Heart right ventricle (tissue), 16 donors: Measurements from ENCODE around the gene SLC8B1. TPM values are rescaled to one million over a fixed set of nuclear protein-coding genes. Genes with fewer than 3 reads are reported as not detected.

Source experiments
- ATAC-seq, 8 donors: fragments of 200-7000 bp; cut with Tn5 transposase; one replicate each; pipeline ENCODE4 v1.9.1; 2020; ENCODE audit warnings: mild to moderate bottlenecking in 8 of 8, moderate library complexity in 8 of 8, moderate number of reproducible peaks in 1 of 8
- DNase-seq, 2 donors: peaks; one replicate each; pipeline ENCODE4 v3.0.0-alpha.2; 2020
- H3K27ac ChIP-seq, 10 donors: fragments of 200-600 bp; sonication (generic) in 2 of 10; one replicate each; pipeline versions ENCODE4 v1.5.0 to v1.8.0; 2020 to 2022; ENCODE audit warnings: mild to moderate bottlenecking in 3 of 10
- H3K27me3 ChIP-seq, 7 donors: fragments of 200-600 bp; one replicate each; pipeline ENCODE4 v1.8.0; 2021 to 2022; ENCODE audit warnings: mild to moderate bottlenecking in 2 of 7
- H3K36me3 ChIP-seq, 9 donors: fragments of 200-600 bp; sonication (generic) in 1 of 9; one replicate each; pipeline versions ENCODE4 v1.5.0 to v1.8.0; 2020 to 2022; ENCODE audit warnings: mild to moderate bottlenecking in 2 of 9
- H3K4me1 ChIP-seq, 9 donors: fragments of 200-600 bp; sonication (generic) in 1 of 9; one replicate each; pipeline versions ENCODE4 v1.5.0 to v1.8.0; 2020 to 2022; ENCODE audit warnings: mild to moderate bottlenecking in 4 of 9
- H3K4me3 ChIP-seq, 10 donors: fragments of 200-600 bp; sonication (generic) in 2 of 10; one replicate each; pipeline versions ENCODE4 v1.5.0 to v1.8.0; 2020 to 2022; ENCODE audit warnings: mild to moderate bottlenecking in 7 of 10, moderate library complexity in 2 of 10
- H3K9me3 ChIP-seq, 11 donors: fragments of 200-600 bp in 10 of 11; sonication (generic) in 2 of 11; one replicate each; pipeline versions ENCODE4 v1.5.0 to v1.8.0; 2013 to 2022; ENCODE audit warnings: mild to moderate bottlenecking in 2 of 11, control low read depth in 1 of 11, moderate library complexity in 1 of 11
- WGBS, 2 donors: extraction: QIAGEN DNeasy Blood & Tissue Kit; methylation state at CpG; one replicate each; pipeline ENCODE4 v1.1.7; 2013; ENCODE audit warnings: inconsistent platforms in 1 of 2; 5-methylcytosine and 5-hydroxymethylcytosine counted together
- intact Hi-C, 10 donors: fragments of 100-400 bp; cut with DNase I; formaldehyde crosslinking; loops; one replicate each; pipeline versions ENCODE4 v1.11.1 to v1.14.2; 2022
- polyA plus RNA-seq, 2 donors: library from polyadenylated mRNA; stranded (reverse); fragments of 200-250 nt; gene quantifications; one replicate each; pipeline ENCODE4 v1.2.3, GENCODE V29; 2013
- total RNA-seq, 10 donors: library from RNA; stranded (reverse); fragmentation: NEBNext Ultra II Directional in 3 of 10; extraction: Animal tissue kit (Norgen Biotek cat#: 25700) in 3 of 10; gene quantifications; one replicate each; pipeline versions ENCODE4 v1.2.1 to v1.2.4, GENCODE V29; 2021 to 2023
- TF ChIP-seq, protein P1 (sequence below), 9 donors: fragments of 200-600 bp; sonication (generic) in 2 of 9; IDR thresholded peaks; one replicate each; pipeline versions ENCODE4 v1.5.0 to v1.8.0; 2021 to 2022; ENCODE audit warnings: antibody characterized with exemption in 9 of 9, mild to moderate bottlenecking in 5 of 9, moderate library complexity in 1 of 9
- donor health status: Arrhythmogenic right ventricular cardiomyopathy.
- donor health status: ischemic (EF 13 %, LVEDD 7.1; RV severe dilation, severe dysfunction).
- donor health status: healthy with polysubstance abuse.
- donor health status: DM: no; HTN: yes; CAD: no.
- donor health status: DM: no; HTN: no; CAD: no.
- donor health status: ischemic (EF 25% LVEDD 6.9; RV normal size, moderate dysfunction).
- donor health status: ischemic (EF 25% LVEDD 5.7; RV mildly dilated, moderate dysfunction).
- donor health status: healthy.
- donor health status: DM: yes; HTN: yes; CAD: no.
- donor health status: Ischemic cardiomyopathy.
- donor health status: ischemic (EF 35%, LVEDD 5.7; RV mildly dilated, moderate dysfunction).
- donor health status: nonischemic (EF 11% LVEDD 7.7; RV severe dilation, severe dysfunction).
- donor health status: DM: yes; HTN: yes; CAD: no.
- donor health status: PGD.
- donor health status: ischemic (EF 29% LVEDD 5.4; RV normal size, mild dysfunction).
- donor health status: nonischemic (EF 23%, LVEDD 6.1; RV moderate dilation, normal function).

The SLC8B1 gene
- total and polyA plus RNA-seq, 12 donors, result 7.2 to 16.9 (median 11.9) TPM

DNA sequence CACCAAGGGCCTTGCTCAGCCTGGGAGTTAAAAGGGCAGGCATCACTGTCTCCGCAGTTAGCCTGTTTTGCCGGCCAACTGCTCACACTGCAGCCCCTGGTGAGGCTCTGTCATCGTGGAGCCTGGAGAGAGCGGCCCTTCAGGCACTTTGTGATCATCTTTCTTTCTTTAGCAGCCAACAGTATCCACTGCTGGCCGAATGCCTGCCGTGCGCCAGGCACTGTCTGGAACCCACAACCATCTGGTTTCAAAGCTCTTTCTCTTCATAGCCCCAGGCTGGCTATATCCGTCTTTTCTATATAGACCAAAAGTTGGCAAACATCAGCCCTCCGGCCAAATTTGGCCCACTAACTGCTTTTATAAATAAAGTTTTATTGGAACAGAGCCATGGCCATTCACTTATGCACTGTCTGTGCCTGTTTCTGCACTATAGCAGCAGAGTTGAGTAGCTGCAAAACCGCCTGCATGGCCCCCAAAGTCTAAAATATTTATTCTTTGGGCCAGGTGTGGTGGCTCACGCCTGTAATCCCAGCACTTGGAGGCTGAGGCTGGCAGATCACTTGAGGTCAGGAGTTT, 29.5 kb downstream of the SLC8B1 start:
- no peaks in the 10 kb centered on the region for H3K9me3 ChIP-seq
- intact Hi-C loops, result no loop called here
- WGBS, 2 donors, result 94 to 96% methylated on average over 11 of the region's 11 CpGs
- peaks cover 0 to 1% (median 0%) of the 10 kb centered on the region in 9 donors for H3K4me1 ChIP-seq
- no peak overlapping the region for H3K27ac ChIP-seq
- peaks cover 0 to 97% (median 25%) of the 10 kb centered on the region in 9 donors for H3K36me3 ChIP-seq
- no peak overlapping the region for H3K4me3 ChIP-seq
- ATAC-seq, result no peak
- no peak for DNase-seq
- TF ChIP-seq, protein P1, sequence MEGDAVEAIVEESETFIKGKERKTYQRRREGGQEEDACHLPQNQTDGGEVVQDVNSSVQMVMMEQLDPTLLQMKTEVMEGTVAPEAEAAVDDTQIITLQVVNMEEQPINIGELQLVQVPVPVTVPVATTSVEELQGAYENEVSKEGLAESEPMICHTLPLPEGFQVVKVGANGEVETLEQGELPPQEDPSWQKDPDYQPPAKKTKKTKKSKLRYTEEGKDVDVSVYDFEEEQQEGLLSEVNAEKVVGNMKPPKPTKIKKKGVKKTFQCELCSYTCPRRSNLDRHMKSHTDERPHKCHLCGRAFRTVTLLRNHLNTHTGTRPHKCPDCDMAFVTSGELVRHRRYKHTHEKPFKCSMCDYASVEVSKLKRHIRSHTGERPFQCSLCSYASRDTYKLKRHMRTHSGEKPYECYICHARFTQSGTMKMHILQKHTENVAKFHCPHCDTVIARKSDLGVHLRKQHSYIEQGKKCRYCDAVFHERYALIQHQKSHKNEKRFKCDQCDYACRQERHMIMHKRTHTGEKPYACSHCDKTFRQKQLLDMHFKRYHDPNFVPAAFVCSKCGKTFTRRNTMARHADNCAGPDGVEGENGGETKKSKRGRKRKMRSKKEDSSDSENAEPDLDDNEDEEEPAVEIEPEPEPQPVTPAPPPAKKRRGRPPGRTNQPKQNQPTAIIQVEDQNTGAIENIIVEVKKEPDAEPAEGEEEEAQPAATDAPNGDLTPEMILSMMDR (IDR thresholded peaks at IDR 0.05), result no peak
- no peaks in the 10 kb centered on the region for H3K27me3 ChIP-seq

DNA sequence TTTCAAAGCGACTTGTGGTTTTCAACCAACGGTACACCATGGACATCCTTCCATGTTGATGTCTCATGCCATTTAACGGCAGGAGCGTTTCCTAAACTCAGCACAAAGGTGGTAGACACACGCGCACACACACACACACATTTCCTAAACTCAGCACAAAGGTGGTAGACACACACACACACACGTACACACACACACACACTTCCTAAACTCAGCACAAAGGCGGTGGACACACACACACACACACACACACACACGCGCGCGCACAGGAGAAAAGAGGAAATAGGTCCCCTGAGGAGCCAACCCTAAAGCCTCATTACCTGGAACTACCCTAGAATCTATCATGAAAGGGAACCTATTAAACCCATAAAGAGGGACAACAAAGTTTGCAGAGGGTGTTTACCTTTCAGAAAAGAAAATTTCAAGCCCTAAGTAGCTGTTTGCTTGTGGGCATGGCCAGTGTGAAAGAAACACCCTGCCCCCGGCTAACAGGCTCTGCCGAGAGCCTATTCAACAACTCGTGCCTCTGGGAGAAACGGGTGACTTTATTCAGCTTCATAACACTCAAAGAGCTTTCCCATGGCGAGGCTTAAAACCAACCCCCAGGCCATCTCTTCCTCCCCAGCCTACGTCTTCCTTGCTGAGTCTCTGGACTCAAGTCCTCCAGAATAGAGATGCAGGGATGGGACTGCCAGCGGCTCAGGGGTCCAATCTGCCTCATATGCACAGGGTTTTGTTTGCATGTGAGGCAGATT, 31.8 kb downstream of the SLC8B1 start:
- Histone ChIP-seq H3K36me3 (peaks cover 0 to 89% (median 17%) of the 10 kb centered on the region in 9 donors), H3K27me3 (no peaks in the 10 kb centered on the region), H3K27ac (no peak overlapping the region), H3K9me3 (no peaks in the 10 kb centered on the region), H3K4me3 (no peak overlapping the region), H3K4me1 (peaks cover 5 to 24% (median 18%) of the 10 kb centered on the region in 9 donors)
- TF ChIP-seq, protein P1 (IDR thresholded peaks at IDR 0.05), result no peak
- WGBS, 2 donors, result 80% methylated on average over 19 of the region's 19 CpGs
- ATAC-seq, result no peak
- DNase-seq, result no peak
- intact Hi-C loops, result loop anchor here in 1 of 10 donors (5.0 kb wide), 1 partner anchor 74 kb away; no protein-coding TSS in a partner anchor

DNA sequence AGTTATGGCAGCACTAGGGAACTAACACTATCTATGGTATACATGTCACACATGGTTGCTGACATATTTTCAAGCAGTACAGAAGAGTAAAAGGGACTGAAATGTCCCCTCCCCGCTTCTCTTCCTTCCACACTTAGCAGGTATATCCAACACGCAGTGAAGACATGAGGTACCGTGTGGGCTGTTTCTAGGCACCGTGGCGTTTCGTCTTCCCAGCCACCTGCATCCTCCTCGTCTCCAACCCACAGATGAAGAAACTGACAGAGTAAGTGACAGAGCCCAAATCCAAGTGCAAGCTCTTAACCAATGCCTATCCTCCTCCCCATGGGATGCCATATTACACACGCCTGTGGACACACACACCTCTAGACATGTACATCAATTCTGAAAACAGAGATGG, 32.4 kb downstream of the SLC8B1 start:
- H3K36me3 ChIP-seq, result peaks cover 0 to 88% (median 17%) of the 10 kb centered on the region in 9 donors
- no peak for DNase-seq
- no peak overlapping the region for H3K27ac ChIP-seq
- no peak for ATAC-seq
- intact Hi-C loops, result loop anchor here in 1 of 10 donors (5.0 kb wide), 1 partner anchor 75 kb away; no protein-coding TSS in a partner anchor
- TF ChIP-seq, protein P1 (IDR thresholded peaks at IDR 0.05), result no peak
- no peaks in the 10 kb centered on the region for H3K27me3 ChIP-seq
- WGBS, 2 donors, result 88 to 94% methylated on average over 8 of the region's 8 CpGs
- peaks cover 5 to 30% (median 22%) of the 10 kb centered on the region in 9 donors for H3K4me1 ChIP-seq
- H3K4me3 ChIP-seq, result no peak overlapping the region
- H3K9me3 ChIP-seq, result no peaks in the 10 kb centered on the region

DNA sequence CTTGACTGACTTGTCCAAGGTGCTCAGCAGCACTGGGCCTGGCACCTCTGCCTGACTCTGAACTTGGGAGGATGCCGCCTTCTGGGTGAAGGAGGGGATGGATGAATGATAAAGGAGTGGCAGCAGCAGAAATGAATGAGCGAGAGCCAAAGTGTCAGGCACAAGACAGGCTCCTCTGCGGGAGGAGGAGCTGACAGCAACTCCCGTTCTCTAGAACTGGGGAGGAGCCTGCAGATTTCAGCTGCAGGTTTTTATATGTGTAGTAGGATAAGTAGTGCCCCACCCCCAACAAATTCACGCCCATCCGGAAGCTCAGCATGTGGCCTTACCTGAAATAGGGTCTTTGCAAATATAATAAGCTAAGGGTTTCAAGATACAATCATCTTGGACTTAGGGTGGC, 33.1 kb downstream of the SLC8B1 start:
- Histone ChIP-seq H3K27me3 (no peaks in the 10 kb centered on the region), H3K36me3 (peaks cover 0 to 88% (median 17%) of the 10 kb centered on the region in 9 donors), H3K4me3 (no peak overlapping the region), H3K4me1 (peaks cover 5 to 37% (median 29%) of the 10 kb centered on the region in 9 donors), H3K9me3 (no peaks in the 10 kb centered on the region), H3K27ac (peak overlapping the region in 1 of 10 donors; percentile 15)
- ATAC-seq, result no peak
- 91 to 95% methylated on average over 6 of the region's 6 CpGs for WGBS, 2 donors
- intact Hi-C loops, result loop anchor here in 1 of 10 donors (5.0 kb wide), 1 partner anchor 75 kb away; no protein-coding TSS in a partner anchor
- TF ChIP-seq, protein P1 (IDR thresholded peaks at IDR 0.05), result no peak
- DNase-seq, result no peak
